Cardiac muscle cell (in vitro differentiated cells and primary cell): ENCODE data around the gene CRELD1. TPM values are rescaled to one million over a fixed set of nuclear protein-coding genes. Genes with fewer than 3 reads are reported as not detected.
A peak's percentile ranks its signal among the peaks of the same experiment; 100 is the strongest.
"Not testable (repeated sequence)": the region's sequence is repeated elsewhere in the genome, so short reads cannot be mapped to it uniquely, and the experiment has no call there.

Experiments used
- DNase-seq, 2 donors: peaks; one replicate each; pipeline versions ENCODE4 v3.0.0 to v3.0.0-alpha.2; 2010 to 2017; ENCODE audit warnings: low read depth in 1 of 2, low spot score in 1 of 2
- H3K27ac ChIP-seq: fragments of 200-600 bp; sonication (generic); 2 replicates; pipeline ENCODE4 v1.5.1; 2016
- H3K27me3 ChIP-seq: fragments of 200-600 bp; sonication (generic); 2 replicates; pipeline ENCODE4 v1.6.0; 2016; ENCODE audit warnings: control low read depth
- H3K36me3 ChIP-seq: fragments of 200-600 bp; sonication (generic); 2 replicates; pipeline ENCODE4 v1.5.1; 2016; ENCODE audit warnings: control low read depth
- H3K4me1 ChIP-seq: fragments of 200-600 bp; sonication (generic); 2 replicates; pipeline ENCODE4 v1.8.1; 2017; ENCODE audit warnings: low read depth, mild to moderate bottlenecking, mixed run types
- H3K4me3 ChIP-seq: fragments of 200-600 bp; sonication (generic); 2 replicates; pipeline ENCODE4 v1.5.1; 2016; ENCODE audit warnings: mild to moderate bottlenecking
- H3K9me3 ChIP-seq: fragments of 200-600 bp; sonication (generic); 2 replicates; pipeline ENCODE4 v1.5.1; 2017; ENCODE audit warnings: low read depth, mild to moderate bottlenecking, control low read depth
- CTCF ChIP-seq: IDR thresholded peaks from 2 replicates; pipeline ENCODE4 v1.5.1; 2012; ENCODE audit warnings: low read depth, mild to moderate bottlenecking, low read length
- polyA plus RNA-seq: library from polyadenylated mRNA; unstranded; fragments of >200 nt; fragmentation: Nextera tagmentation; extraction: Ambion mirVana; gene quantifications from 2 replicates; pipeline ENCODE4 v1.2.1, GENCODE V29; 2016
- total RNA-seq: library from RNA; depleted of rRNA; stranded (reverse); fragments of >200 nt; gene quantifications from 2 replicates; pipeline ENCODE4 v1.2.3, GENCODE V29; 2016

Gene CRELD1
- total and polyA plus RNA-seq, 2 experiments from 2014 or later, result 151 to 225 TPM

GRCh38 chr3:9897408-9898372 is 35.9 kb upstream of the CRELD1 start:
- peaks cover 4% of the 10 kb centered on the region for H3K4me1 ChIP-seq
- peak overlapping the region; percentile 21 for H3K27ac ChIP-seq
- no peaks in the 10 kb centered on the region for H3K36me3 ChIP-seq
- H3K27me3 ChIP-seq, result no peaks in the 10 kb centered on the region
- H3K9me3 ChIP-seq, result no peaks in the 10 kb centered on the region
- peak; percentile 30 to 59 for DNase-seq
- H3K4me3 ChIP-seq, result no peak overlapping the region
- TF ChIP-seq CTCF, result no peak

GRCh38 chr3:9898467-9899241 is 35.0 kb upstream of the CRELD1 start:
- DNase-seq, result peak in 1 of 2 donors; percentile 31
- TF ChIP-seq CTCF, result no peak
- Histone ChIP-seq H3K36me3 (no peaks in the 10 kb centered on the region), H3K4me3 (no peak overlapping the region), H3K9me3 (no peaks in the 10 kb centered on the region), H3K27ac (peak overlapping the region; percentile 21), H3K4me1 (peaks cover 4% of the 10 kb centered on the region), H3K27me3 (no peaks in the 10 kb centered on the region)

GRCh38 chr3:9899289-9899791 is 34.3 kb upstream of the CRELD1 start:
- TF ChIP-seq CTCF, result no peak
- Histone ChIP-seq H3K27me3 (no peaks in the 10 kb centered on the region), H3K9me3 (no peaks in the 10 kb centered on the region), H3K4me3 (no peak overlapping the region), H3K4me1 (peaks cover 4% of the 10 kb centered on the region), H3K36me3 (no peaks in the 10 kb centered on the region), H3K27ac (no peak overlapping the region)
- DNase-seq, result no peak

GRCh38 chr3:9900965-9901415 is 32.6 kb upstream of the CRELD1 start:
- DNase-seq, H3K4me3 ChIP-seq, H3K4me1 ChIP-seq, H3K27ac ChIP-seq, H3K27me3 ChIP-seq, H3K9me3 ChIP-seq, H3K36me3 ChIP-seq: not testable (repeated sequence)

GRCh38 chr3:9901967-9902366 is 31.7 kb upstream of the CRELD1 start:
- Histone ChIP-seq H3K9me3 (no peaks in the 10 kb centered on the region), H3K27ac (no peak overlapping the region), H3K4me3 (no peak overlapping the region), H3K4me1 (peaks cover 4% of the 10 kb centered on the region), H3K36me3 (no peaks in the 10 kb centered on the region), H3K27me3 (no peaks in the 10 kb centered on the region)
- DNase-seq, result no peak
- TF ChIP-seq CTCF, result no peak
